HG03558 (cell line): ENCODE data around the gene CACNA1I.

Experiments
- ATAC-seq: cut with Tn5 transposase; IDR thresholded peaks from one replicate; pipeline ENCODE4 v1.9.1; 2021; ENCODE audit warnings: moderate number of reproducible peaks; ENCODE audit not compliant: unreplicated experiment; ENCODE audit errors: extremely low read depth

The CACNA1I gene

DNA sequence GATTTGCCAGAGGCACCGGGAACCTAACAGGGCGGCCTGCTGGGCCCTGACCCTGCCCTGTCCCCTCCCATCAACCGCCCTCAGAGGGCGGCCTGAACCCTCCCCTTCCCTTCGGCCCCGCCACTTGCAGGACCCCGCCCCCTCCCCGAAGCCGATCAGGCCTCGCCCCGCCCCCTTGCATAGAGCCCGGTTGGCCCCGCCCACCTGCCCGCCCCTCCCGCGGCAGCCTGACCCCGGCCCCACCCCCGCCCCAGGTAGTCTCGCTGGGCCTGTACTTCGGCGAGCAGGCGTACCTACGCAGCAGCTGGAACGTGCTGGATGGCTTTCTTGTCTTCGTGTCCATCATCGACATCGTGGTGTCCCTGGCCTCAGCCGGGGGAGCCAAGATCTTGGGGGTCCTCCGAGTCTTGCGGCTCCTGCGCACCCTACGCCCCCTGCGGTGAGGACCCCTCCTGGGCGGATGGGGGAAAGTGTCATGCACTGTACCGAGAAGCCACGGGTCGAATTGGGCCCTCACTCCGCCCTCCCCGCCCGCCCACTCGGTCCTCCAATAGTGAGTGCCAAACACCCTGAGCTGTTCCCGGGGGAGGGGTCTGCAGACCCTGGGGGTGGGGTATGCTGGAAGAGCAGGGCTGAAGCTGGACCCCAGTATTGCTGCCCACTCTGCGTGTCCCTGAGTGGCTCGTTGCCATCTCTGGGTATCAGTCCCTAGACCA is 94.1 kb downstream of the CACNA1I start:
- ATAC-seq = no peak

DNA sequence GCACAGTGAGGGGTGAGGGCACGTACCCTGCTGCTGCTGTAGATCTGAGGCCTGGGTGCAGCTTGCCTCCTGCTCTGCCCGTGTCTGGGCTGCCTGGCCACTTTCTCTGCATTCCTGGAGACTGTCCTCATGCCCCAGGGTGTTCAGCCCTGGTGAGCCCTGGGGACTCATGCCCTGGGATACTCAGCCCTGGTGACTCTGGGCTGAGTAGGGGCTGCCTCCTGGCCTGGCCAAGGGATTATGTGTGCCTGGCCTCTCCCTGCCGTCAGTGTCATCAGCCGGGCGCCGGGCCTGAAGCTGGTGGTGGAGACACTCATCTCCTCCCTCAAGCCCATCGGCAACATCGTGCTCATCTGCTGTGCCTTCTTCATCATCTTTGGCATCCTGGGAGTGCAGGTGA is 94.7 kb downstream of the CACNA1I start:
- no peak for ATAC-seq

DNA sequence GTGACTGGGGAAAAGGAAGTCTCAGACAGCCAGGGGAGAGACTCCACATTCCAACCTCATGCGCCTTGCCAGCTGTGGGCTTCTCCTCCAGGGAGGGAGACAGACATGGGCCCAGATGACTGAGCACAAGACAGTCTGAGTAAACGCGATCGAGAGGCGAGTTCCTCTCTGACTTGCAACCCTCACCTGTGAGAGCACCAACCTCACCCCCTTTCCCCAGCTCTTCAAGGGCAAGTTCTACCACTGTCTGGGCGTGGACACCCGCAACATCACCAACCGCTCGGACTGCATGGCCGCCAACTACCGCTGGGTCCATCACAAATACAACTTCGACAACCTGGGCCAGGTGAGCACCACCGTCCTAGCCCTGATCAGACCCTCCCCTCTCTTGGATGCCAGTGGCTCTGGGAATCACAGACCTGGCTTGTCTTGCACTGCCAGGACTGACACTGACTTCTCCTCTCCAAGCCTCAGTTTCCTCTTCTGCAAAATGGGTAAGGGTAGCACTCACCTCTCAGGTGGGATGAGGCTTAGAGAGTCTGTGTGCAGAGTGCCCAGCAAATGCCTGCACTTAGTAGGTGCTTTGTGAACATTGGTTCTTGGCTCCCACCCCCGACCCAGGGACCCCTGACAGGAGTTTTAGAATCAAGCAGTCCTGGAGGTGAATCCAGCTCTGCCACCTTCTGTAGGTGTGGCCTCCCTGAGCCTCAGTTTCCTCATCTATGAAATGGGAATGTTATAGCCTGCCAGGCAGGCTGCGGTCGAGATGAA is 95.3 kb downstream of the CACNA1I start:
- no peak for ATAC-seq

DNA sequence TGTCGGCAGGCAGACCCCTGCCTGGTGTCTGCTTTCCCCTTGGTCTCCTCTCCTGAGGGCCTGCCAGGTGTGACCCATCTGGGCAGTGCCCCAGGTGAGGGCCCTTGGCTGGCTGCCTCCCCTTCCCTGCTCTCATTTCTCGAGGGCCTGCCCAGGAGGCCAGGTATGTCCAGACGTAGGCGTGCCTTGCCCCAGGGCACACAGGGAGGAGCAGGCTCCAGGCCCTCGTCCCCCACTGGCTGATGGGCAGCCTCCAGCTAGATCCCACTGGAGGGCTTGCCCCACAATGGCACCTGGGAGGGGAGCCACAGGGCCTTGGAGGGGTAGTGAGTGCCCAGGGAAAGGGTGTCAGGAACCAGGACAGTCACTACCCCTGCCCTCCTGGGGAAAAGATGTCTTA is 95.9 kb downstream of the CACNA1I start:
- no peak for ATAC-seq

DNA sequence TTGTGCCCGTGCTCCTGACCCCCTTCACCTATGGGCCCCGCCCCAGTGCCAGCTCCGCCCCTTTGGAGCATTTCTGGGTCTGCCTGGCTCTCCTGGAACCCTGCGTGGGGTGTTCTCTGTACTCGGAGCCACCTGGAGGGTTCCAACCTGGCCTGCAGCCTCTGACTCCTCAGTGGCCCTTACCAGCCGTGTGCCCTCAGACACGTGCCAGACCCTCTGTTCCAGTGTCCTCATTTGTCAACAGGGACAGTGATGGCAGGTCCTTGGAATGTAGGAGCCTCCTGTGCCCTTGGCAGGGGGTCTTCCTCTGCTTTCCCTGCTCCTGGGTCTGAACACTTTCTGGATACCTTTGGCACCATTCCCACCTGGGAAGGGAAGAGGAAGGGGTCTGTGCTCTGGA is 96.4 kb downstream of the CACNA1I start:
- no peak for ATAC-seq

DNA sequence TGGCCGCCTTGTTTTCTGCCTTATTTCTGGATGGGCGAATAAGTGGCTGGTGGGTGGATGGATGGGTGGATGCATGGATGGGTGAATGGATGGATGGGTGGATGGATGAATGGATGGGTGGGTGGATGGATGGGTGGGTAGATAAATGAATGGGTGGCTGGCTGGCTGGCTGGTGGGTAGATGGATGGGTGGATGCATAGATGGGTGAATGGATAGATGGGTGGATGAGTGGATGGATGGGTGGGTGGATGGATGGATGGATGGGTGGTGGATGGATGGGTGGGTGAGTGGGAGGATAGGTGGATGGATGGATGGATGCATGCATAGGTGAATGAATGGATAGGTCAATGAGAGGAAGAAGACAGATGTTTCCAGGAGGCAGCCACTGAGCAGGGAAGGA is 98.9 kb downstream of the CACNA1I start:
- no peak for ATAC-seq

DNA sequence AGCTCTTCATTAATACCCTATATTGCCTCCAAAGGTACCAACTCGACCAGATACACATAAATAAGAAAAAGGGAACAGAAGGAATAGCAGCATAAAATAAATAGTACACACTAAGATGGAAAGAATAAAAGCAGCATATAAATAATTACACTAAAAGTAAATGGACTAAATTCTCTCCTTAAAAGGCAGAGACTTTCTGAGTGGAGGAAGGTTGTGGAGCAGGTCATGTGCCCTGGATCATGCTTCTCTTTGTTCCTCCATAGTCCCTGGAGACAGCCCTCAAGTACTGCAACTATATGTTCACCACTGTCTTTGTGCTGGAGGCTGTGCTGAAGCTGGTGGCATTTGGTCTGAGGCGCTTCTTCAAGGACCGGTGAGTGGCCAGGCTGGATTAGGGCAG is 101.4 kb downstream of the CACNA1I start:
- no peak for ATAC-seq

DNA sequence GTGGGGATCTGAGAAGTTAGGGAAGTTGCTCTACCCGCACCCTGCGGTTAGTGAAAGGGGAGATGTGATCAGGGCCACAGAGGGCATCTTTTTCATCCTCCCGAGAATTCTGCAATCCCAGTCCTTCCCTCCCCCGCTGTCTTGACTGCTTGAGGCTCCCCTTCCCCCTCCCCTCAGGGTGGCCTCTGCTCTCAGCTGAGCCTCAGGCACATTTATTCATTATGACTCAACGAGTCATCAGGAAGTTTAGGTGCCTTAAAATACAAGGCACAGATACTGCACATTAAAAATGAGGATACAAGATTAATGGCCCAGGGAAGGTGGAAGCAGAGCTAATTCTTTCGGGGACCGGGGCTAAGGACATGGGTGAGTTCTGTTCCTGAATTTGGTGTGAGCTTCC is 104.0 kb downstream of the CACNA1I start:
- ATAC-seq = no peak

DNA sequence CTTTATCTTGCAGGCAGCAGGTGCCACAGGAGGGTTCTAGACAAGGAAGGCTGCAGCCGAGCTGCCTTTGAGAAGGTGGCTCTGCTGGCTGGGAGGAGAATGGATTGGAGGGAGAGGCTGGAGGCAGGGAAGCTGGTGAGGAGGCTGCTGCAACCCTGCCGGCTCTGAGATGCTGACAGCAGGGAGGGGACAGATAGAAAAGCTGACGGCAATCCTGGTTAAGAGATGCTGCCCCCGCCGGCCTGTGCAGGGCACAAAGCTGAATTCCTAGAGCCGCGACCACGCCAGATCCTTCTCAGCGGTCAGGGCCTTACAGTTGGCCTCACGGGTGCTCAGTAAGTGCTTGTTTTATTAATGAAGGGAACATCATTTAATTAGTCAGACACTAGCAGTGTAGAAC is 105.4 kb downstream of the CACNA1I start:
- ATAC-seq = no peak

DNA sequence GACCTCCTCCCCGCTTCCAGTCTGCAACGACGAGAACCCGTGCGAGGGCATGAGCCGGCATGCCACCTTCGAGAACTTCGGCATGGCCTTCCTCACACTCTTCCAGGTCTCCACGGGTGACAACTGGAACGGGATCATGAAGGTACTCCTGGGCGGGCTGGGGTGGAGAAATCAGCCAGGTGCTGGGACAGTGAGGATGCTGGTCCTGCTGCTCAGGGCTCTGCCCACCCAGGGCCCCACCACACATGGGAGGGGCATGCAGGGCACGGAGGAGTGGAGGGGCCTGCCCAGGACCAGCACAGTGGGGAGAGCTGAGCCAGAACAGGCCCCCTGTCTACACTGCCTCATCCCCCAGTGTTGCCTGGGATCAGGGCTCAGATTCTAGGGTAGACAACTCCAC is 107.4 kb downstream of the CACNA1I start:
- ATAC-seq = no peak

DNA sequence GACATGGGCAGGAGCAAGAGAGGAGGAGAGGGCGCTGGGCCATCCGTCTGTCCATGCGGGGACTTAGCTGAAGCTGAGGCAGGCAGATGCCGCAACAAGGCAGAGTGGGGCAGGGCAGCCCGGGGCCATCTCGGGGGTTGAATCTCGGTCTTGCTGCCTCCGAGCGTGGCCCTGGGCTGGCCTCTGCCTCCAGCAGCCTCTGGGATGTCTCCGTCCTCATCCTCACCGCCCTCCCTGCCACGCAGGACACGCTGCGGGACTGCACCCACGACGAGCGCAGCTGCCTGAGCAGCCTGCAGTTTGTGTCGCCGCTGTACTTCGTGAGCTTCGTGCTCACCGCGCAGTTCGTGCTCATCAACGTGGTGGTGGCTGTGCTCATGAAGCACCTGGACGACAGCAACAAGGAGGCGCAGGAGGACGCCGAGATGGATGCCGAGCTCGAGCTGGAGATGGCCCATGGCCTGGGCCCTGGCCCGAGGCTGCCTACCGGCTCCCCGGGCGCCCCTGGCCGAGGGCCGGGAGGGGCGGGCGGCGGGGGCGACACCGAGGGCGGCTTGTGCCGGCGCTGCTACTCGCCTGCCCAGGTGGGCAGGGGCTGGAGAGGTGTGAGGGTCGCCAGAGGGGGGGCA is 108.4 kb downstream of the CACNA1I start:
- no peak for ATAC-seq

DNA sequence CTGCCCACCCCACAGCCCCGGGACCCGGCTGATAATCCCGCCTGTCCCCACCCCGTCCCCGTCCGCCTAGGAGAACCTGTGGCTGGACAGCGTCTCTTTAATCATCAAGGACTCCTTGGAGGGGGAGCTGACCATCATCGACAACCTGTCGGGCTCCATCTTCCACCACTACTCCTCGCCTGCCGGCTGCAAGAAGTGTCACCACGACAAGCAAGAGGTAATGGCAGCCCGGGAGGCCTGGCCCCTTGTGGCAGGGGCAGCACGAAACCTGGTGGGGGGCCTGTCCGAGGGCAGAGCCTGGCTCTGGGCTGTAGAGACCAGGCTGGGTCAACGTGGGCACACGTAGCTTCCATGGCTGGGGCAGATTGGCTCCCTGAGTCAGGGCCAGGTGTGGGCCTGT is 109.1 kb downstream of the CACNA1I start:
- ATAC-seq = no peak

DNA sequence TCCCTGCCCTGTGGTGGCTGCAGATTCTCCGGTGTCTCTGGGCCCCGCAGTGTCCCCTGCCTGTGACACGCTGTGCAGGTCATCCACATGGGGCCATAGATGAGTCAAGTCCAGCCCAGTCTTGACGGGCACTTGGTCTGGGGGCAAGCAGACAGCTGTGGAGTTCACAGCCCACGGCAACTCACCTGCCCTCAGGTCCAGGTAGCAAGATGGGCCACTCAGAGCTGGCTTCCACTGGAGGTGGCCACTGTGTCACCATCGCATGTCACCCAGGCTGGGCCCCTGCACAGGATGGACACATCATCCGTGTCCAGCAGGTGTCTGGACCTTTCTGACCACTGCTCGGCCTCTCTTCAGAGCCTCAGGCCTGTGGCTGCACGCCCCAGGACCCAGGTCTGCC is 109.9 kb downstream of the CACNA1I start:
- ATAC-seq = no peak

DNA sequence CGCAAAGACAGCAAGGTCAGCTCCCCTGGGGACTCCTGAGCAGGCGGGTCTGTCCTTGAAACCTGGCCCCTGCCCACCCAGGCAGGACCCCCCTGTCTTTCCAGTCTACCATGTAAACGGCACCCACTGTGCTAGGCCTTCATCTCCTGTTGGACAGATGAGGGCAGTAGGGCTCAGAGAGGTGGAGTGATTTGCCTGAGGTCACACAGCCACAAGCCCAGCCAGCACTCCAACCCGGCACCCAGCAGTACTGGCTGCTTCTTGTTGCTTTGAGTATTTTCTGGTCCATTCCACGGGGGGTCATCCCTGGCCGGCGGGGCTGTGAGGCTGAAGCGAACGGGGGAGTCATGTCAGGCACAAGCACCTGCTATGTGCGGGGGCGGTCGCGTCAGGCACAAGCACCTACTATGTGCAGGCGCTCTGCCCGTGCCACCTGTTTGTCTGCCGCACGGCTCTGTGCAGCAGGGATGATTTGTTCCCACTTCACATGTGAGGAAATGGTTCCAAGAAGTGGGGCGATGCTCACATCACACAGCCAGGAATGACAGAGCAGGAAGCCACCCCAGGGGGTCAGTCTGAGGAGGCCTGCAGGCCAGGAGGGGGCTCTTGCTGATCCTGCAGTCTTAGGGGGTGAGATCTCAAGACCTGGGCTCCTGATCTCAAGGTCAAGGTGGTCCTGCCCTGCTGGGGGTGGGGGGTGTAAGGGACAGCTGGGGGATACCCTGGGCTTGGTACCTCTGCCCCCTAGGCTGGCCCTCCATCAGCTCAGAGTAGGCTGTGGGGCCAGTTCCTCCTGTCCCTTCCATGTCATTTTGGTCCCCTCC is 110.7 kb downstream of the CACNA1I start:
- no peak for ATAC-seq

DNA sequence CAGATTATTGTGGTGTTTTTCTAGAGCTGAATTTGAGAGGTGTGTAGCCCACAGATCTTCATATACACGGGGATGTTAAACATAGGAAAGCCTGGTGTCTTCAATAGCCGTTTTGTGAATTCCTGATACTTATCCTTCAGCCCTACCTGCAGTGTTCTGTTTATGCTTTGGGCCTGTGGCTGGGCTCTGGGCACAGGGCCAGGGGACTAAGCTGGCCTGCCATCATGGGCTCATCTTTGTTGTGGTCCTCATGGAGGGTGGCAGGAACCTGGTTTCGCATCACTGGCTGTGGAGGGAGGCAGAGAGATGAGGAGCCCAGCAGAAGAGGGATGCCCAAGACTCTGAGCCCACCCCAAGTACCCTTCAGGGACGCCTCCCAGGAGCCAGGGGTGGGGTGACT is 112.4 kb downstream of the CACNA1I start:
- ATAC-seq = no peak

DNA sequence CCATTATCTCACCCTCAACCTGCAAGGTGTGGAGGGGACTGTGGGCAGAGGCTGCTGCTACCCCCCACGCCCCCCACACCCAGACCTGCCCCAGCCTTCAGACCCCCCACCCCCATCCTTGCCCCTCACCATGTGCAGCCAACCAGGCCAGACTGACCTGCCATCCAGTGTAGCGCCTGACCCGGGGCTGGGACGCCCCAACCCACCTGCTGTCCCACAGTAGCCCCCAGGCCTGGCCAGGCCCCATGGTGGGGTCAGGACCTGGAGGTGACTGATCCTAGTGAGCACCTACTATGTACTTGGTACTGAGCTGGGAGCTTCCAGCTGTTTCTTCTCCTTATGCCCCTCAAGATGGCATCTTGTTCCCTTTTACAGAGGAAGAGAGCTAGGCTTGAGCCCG is 113.1 kb downstream of the CACNA1I start:
- no peak for ATAC-seq

DNA sequence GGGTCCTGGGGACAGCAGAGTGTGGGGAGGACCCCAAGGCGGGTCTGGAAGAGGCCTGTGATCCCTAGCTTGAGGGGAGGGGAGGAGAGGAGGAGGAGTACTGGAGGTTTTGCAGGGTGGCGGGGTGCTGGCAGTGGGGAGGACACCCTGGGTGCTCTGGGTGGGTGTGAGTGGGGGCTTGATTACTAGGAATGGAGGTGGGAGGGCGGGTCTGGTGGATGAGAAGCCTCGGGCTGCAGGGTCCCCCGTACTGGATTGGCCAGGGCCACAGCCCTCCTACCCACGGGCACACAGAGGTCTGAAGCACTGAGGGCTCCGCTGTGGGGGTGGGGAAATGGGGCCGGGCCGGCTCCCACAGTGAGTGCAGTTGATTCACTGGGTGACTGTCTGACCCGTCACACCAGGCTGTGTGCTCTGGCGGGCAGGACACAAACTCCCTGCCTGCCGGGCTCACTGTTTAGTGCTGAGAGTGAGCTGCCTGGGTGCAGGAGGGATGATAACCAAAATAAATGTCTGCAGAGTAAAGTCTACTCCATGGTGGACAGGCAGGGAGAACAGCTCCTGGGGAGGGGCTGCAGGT is 114.2 kb downstream of the CACNA1I start:
- no peak for ATAC-seq

DNA sequence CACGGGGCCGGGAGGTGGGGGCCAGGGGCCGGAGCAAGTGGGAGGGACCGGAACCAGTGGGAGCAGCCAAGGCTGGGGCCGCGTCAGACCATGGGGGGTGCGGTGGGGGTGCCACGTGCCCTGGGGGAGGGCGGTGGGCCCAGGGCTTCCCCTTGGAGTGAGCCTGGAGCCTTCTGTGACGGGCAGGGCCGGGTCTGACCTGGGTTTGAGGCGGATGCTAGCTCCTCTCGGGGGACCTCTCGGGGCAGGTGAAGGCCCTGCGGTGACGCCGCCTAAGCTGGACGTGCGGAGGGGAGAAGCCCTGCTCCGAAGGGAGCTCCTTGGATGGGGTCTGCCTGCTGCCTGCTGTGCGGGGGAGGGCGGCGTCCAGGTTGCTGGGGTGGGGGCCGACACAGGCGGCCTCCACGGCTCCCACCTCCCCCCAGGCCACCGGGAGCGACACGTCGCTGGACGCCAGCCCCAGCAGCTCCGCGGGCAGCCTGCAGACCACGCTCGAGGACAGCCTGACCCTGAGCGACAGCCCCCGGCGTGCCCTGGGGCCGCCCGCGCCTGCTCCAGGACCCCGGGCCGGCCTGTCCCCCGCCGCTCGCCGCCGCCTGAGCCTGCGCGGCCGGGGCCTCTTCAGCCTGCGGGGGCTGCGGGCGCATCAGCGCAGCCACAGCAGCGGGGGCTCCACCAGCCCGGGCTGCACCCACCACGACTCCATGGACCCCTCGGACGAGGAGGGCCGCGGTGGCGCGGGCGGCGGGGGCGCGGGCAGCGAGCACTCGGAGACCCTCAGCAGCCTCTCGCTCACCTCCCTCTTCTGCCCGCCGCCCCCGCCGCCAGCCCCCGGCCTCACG is 115.0 kb downstream of the CACNA1I start:
- ATAC-seq = no peak

DNA sequence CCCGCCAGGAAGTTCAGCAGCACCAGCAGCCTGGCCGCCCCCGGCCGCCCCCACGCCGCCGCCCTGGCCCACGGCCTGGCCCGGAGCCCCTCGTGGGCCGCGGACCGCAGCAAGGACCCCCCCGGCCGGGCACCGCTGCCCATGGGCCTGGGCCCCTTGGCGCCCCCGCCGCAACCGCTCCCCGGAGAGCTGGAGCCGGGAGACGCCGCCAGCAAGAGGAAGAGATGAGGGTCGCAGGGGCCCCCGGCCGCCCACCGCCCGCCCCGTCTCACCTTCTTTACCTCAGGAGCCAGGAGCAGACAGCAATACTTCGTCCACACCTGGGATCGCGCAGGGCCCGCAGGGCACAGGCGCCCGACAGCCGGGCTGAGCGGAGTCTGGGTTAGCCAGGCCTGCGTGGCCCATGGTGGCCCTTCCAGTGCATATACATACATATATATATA is 115.6 kb downstream of the CACNA1I start:
- ATAC-seq = no peak
